Gastroesophageal sphincter (tissue), 4 donors: Measurements from ENCODE around the gene ACTN2. TPM values are rescaled to one million over a fixed set of nuclear protein-coding genes. Genes with fewer than 3 reads are reported as not detected.

Experiments used
- ATAC-seq: fragments of 150-250 bp; one replicate; pipeline ENCODE4 v1.9.1; 2016; ENCODE audit warnings: mild to moderate bottlenecking, moderate library complexity
- H3K27ac ChIP-seq, 4 donors: fragments of 200-600 bp; sonication (generic) in 3 of 4; 1 replicate in 3 of 4; 2 replicates in 1 of 4; pipeline ENCODE4 v1.5.1; 2016 to 2019
- H3K27me3 ChIP-seq: fragments of 200-600 bp; sonication (generic); one replicate; pipeline ENCODE4 v1.5.1; 2019
- H3K36me3 ChIP-seq, 2 donors: fragments of 200-600 bp; sonication (generic); one replicate each; pipeline ENCODE4 v1.5.1; 2019; ENCODE audit warnings: control low read depth in 1 of 2
- H3K4me1 ChIP-seq, 3 donors: fragments of 200-600 bp; sonication (generic); 1 replicate in 2 of 3; 2 replicates in 1 of 3; pipeline ENCODE4 v1.5.1; 2016 to 2019; ENCODE audit warnings: control low read depth in 2 of 3
- H3K4me3 ChIP-seq, 2 donors: fragments of 200-600 bp; sonication (generic); one replicate each; pipeline ENCODE4 v1.5.1; 2019; ENCODE audit warnings: mild to moderate bottlenecking in 1 of 2, moderate library complexity in 1 of 2
- H3K9me3 ChIP-seq, 3 donors: fragments of 200-600 bp; sonication (generic); one replicate each; pipeline ENCODE4 v1.5.1; 2017 to 2019; ENCODE audit warnings: control low read depth in 2 of 3
- EP300 ChIP-seq: sonication (generic); formaldehyde crosslinking; IDR thresholded peaks from one replicate; pipeline ENCODE4 v1.6.1; 2017; ENCODE audit warnings: antibody characterized with exemption, mild to moderate bottlenecking
- POLR2A ChIP-seq, 2 donors: fragments of 450-650 bp; IDR thresholded peaks; one replicate each; pipeline ENCODE4 v1.6.1; 2017; ENCODE audit warnings: antibody characterized with exemption in 2 of 2, mild to moderate bottlenecking in 2 of 2, moderate library complexity in 1 of 2
- POLR2AphosphoS5 ChIP-seq: sonication (generic); formaldehyde crosslinking; IDR thresholded peaks from one replicate; pipeline ENCODE4 v1.6.1; 2017; ENCODE audit warnings: antibody characterized with exemption
- WGBS, 2 donors: methylation state at CpG; one replicate each; pipeline ENCODE4 v1.1.5; 2018; ENCODE audit warnings: low coverage in 1 of 2; 5-methylcytosine and 5-hydroxymethylcytosine counted together
- total RNA-seq, 4 donors: library from RNA; depleted of rRNA; stranded (reverse); fragments of >200 nt; gene quantifications; one replicate each; pipeline ENCODE4 v1.1.0, GENCODE V29; 2016
- TF ChIP-seq, protein P1 (sequence below), 4 experiments: fragments of 200-600 bp in 2 of 4; fragments of 450-650 bp in 2 of 4; sonication (generic) in 1 of 4; IDR thresholded peaks; one replicate each; pipeline ENCODE4 v1.5.1; 2017 to 2019; ENCODE audit warnings: antibody characterized with exemption in 4 of 4, mild to moderate bottlenecking in 2 of 4, moderate library complexity in 2 of 4

ACTN2 gene
- total RNA-seq, 4 donors from 2014 or later = 5.7 to 21.3 (median 14.1) TPM

DNA sequence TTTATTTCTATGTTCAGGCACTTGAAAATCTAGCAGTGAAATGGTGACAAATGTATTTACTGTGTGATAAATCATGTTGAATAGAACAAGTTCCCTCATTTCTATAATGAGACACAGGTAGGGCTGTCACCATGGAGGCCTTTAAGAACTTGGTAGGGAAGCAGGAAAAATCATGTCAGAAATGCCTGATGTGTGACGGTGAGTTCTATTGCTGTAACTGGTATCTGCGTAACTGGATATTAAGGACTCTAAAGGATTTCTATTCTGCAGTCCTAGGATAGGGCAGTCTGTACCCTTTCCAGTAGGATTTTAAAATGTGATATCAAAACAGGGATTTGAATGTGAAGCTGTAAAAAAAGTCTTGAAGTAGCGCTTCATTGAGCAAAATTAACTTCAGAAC, 15.5 kb downstream of the ACTN2 start:
- ATAC-seq = no peak
- H3K36me3 ChIP-seq = no peaks in the 10 kb centered on the region
- H3K27ac ChIP-seq = no peak overlapping the region
- H3K27me3 ChIP-seq = no peaks in the 10 kb centered on the region
- H3K4me1 ChIP-seq = peaks cover 0 to 35% (median 3%) of the 10 kb centered on the region in 3 donors
- WGBS, 2 donors = 72 to 81% methylated on average over 3 of the region's 3 CpGs
- no peak overlapping the region for H3K4me3 ChIP-seq
- H3K9me3 ChIP-seq = no peaks in the 10 kb centered on the region
- TF ChIP-seq EP300 = no peak
- TF ChIP-seq, protein P1, sequence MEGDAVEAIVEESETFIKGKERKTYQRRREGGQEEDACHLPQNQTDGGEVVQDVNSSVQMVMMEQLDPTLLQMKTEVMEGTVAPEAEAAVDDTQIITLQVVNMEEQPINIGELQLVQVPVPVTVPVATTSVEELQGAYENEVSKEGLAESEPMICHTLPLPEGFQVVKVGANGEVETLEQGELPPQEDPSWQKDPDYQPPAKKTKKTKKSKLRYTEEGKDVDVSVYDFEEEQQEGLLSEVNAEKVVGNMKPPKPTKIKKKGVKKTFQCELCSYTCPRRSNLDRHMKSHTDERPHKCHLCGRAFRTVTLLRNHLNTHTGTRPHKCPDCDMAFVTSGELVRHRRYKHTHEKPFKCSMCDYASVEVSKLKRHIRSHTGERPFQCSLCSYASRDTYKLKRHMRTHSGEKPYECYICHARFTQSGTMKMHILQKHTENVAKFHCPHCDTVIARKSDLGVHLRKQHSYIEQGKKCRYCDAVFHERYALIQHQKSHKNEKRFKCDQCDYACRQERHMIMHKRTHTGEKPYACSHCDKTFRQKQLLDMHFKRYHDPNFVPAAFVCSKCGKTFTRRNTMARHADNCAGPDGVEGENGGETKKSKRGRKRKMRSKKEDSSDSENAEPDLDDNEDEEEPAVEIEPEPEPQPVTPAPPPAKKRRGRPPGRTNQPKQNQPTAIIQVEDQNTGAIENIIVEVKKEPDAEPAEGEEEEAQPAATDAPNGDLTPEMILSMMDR (IDR thresholded peaks at IDR 0.05) = no peak
- TF ChIP-seq POLR2AphosphoS5 = no peak
- no peak for TF ChIP-seq POLR2A (IDR thresholded peaks at IDR 0.05)

DNA sequence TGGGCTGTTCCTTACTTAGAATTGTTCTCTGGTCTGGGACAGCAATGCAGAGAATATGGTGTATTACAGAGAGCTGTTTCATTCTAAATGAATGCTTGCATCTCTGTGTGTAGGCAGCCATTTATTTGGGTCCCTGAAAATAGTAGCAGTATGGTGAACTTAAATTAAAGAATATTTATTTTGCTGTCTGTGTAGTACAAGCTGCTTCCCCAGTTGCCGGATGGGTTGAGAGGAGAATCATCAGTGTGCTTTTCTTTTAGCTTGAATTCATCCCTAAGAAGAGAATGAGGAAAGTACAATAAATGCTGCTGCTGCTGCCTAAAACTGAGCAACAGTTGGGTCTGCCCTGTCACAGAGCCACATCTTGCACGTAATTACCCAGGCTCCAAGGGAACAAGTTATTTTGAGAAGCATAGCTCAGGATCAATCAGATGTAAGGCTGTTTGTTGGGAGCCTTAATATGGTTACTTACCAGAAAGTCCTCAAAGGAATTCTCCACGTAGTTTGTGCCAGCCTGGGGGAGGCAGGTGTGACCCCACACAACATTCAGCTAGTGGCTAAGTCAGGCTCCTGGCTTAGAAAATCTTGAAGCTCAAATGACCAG, 16.6 kb downstream of the ACTN2 start:
- Histone ChIP-seq H3K27me3 (no peaks in the 10 kb centered on the region), H3K4me1 (peaks cover 0 to 38% (median 3%) of the 10 kb centered on the region in 3 donors), H3K27ac (peak overlapping the region in 2 of 4 donors; percentile 3 to 14), H3K36me3 (no peaks in the 10 kb centered on the region), H3K4me3 (no peak overlapping the region), H3K9me3 (no peaks in the 10 kb centered on the region)
- no peak for TF ChIP-seq EP300
- no peak for TF ChIP-seq POLR2A (IDR thresholded peaks at IDR 0.05)
- TF ChIP-seq, protein P1 (IDR thresholded peaks at IDR 0.05) = no peak
- no peak for TF ChIP-seq POLR2AphosphoS5
- ATAC-seq = no peak
- 32 to 57% methylated on average over 2 to 3 of the region's 3 CpGs for WGBS, 2 donors

GRCh38 chr1:236705771-236706170, 19.5 kb downstream of the ACTN2 start:
- Histone ChIP-seq H3K27me3 (no peaks in the 10 kb centered on the region), H3K9me3 (no peaks in the 10 kb centered on the region), H3K4me3 (no peak overlapping the region), H3K4me1 (peaks cover 0 to 30% (median 3%) of the 10 kb centered on the region in 3 donors), H3K27ac (peak overlapping the region in 3 of 4 donors; percentile 11 to 33 (median 31)), H3K36me3 (no peaks in the 10 kb centered on the region)
- 0 to 33% methylated on average over 1 of the region's 1 CpG for WGBS, 2 donors
- ATAC-seq = no peak
- TF ChIP-seq POLR2AphosphoS5 (peak; percentile 33), EP300 (no peak)

- ATAC-seq = no peak
- Histone ChIP-seq H3K27ac (peak overlapping the region in 3 of 4 donors; percentile 11 to 33 (median 31)), H3K27me3 (no peaks in the 10 kb centered on the region), H3K4me1 (peaks cover 0 to 30% (median 3%) of the 10 kb centered on the region in 3 donors), H3K4me3 (no peak overlapping the region), H3K36me3 (no peaks in the 10 kb centered on the region), H3K9me3 (no peaks in the 10 kb centered on the region)
- TF ChIP-seq POLR2A (IDR thresholded peaks at IDR 0.05) (no peak), EP300 (no peak), POLR2AphosphoS5 (no peak)
- TF ChIP-seq, protein P1 (IDR thresholded peaks at IDR 0.05) = no peak
- WGBS, 2 donors = 38 to 67% methylated on average over 1 of the region's 1 CpG
Measured at GRCh38 chr1:236706183-236706582, 19.9 kb downstream of the ACTN2 start.

DNA sequence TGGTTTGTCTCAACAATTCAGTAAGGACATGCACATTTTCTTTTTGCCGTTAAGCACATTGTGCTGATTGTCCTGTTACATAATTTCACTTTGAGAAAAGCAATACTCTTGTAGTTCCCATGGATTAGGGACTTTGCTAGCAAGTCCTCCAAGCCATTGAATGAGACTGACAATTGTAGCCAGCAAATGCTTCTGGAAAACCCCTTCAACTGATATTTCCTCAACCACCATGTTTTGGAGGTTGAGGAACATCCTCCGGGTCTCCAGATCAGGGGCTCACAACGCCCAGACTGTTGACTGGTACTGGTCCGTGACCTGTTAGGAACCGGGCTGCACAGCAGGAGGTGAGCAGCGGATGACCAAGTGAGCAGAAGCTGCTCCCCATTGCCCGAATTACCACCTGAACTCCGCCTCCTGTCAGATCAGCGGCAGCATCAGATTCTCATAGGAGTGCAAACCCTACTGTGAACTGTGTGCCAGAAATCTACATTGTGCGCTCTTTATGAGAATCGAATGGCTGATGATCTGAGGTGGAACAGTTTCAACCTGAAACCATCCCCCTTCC, 24.1 kb downstream of the ACTN2 start:
- TF ChIP-seq EP300 = no peak
- TF ChIP-seq POLR2A (IDR thresholded peaks at IDR 0.05) = no peak
- no peak for TF ChIP-seq POLR2AphosphoS5
- TF ChIP-seq, protein P1 (IDR thresholded peaks at IDR 0.05) = no peak
- H3K27ac ChIP-seq = no peak overlapping the region
- no peaks in the 10 kb centered on the region for H3K36me3 ChIP-seq
- no peak overlapping the region for H3K4me3 ChIP-seq
- ATAC-seq = no peak
- no peaks in the 10 kb centered on the region for H3K27me3 ChIP-seq
- 75 to 80% methylated on average over 4 to 6 of the region's 11 CpGs for WGBS, 2 donors
- H3K4me1 ChIP-seq = peaks cover 0 to 18% (median 2%) of the 10 kb centered on the region in 3 donors
- H3K9me3 ChIP-seq = no peaks in the 10 kb centered on the region
